GM19438 (cell line): ENCODE results near the gene AFF2.

Source experiments
- ATAC-seq: cut with Tn5 transposase; IDR thresholded peaks from one replicate; pipeline ENCODE4 v1.9.1; 2021; ENCODE audit warnings: low read depth; ENCODE audit not compliant: unreplicated experiment

Gene AFF2

DNA sequence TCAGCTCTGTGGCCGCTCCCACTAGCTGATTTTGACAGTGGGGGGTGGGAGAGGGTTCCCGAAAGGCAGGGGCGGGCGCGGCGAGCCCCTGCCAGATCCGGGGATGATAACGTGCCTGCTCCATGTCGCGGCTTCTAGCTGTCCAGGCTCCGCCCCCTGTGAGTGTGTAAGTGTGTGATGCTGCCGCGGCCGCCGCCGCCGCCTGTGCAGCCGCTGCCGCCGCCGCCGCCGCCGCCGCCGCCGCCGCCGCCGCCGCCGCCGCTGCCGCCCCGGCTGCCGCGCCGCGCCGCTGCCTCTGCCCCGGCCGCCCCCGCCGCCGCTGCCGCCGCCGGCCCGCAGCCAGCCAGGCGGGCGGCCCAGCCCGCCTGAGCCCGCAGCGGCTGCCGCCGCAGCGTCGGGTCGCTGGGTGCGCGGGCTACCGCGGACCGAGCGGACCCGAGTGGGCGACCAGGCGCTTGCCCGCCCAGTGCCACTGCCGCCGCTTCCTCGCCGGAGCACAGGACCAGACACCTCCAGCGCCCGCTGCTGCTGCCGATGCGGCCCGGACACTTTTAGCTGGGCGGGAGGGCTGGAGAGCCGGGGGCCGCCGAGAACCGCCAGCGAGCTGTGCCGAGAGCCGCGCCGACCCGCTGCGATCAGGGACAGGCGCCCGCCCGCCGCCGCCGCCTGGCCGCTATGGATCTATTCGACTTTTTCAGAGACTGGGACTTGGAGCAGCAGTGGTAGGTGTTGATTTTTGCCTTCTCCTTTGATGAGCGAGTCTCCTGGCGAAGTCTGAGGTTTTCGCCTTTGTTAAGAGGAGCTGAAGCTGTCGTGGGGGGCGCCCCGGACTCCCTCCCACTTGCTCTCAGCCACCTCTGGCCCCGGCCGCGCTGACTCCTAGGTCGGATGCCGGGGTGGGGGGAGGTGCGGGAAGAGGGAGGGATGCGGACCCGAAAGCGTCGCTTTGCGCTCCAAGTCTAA, at the start of gene AFF2:
Gene AFF2 (plus strand): TSS at position 195 of the 963 bp plus-strand sequence. CDS start 481 bp downstream, at position 676.
- peak; percentile 43 for ATAC-seq

DNA sequence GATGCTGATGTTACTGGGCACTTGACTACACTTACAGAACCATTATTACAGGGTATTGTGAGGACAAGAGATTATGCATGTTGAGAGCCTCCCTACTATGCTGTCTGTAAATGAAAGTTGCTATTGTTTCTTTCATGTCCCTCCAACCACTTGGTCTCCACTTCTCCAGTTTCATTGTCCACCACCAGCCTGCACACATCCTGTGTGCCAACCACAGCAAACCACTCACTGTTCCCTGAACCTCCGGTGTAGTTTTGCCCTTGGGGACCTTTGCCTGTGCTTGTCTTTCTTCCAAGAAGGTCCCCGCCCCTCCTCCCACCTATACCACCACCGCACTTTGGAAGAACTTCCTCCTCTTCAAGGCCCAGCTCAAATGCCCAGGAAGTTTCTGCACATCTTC, 43.1 kb upstream of the AFF2 start:
- ATAC-seq, result peak; percentile 42

DNA sequence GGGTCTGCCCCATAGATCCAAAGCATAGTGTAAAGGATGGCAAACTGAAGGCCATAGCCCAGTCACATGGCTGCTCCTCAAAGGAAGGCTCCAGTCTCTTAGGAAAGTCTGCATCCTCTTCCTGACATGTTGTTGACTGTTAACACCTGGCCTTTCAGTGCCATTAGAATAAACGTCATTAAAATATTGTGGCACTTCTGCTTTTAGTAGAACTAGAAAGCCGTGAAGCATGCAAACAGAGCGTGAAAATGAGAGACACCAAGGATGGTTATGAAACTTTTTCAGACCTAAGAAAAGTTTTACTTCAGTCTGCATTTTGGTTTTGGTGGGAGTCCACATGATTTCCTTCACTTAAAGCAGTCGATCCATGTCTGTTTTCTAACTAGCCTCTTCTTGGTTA, 41.1 kb upstream of the AFF2 start:
- ATAC-seq, result peak; percentile 93

DNA sequence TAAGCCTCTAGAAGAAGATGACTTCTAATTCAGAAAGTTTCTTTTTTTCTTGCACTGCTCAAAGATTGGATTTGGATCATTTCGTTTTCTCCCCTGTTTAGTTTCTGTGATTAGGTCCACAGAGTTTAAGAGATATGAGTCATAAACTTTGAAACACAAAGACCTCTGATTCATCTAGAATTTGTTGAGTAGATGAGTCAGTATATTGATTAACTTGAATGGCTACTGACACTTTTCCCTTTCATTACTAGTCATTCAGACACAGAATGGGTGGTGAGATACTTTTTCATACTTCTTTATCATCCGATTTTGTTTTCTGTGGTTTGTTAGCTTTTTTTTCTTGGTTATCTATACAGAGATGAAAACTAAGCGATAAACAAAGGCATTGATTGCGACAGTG, 34.1 kb upstream of the AFF2 start:
- ATAC-seq, result peak; percentile 93

DNA sequence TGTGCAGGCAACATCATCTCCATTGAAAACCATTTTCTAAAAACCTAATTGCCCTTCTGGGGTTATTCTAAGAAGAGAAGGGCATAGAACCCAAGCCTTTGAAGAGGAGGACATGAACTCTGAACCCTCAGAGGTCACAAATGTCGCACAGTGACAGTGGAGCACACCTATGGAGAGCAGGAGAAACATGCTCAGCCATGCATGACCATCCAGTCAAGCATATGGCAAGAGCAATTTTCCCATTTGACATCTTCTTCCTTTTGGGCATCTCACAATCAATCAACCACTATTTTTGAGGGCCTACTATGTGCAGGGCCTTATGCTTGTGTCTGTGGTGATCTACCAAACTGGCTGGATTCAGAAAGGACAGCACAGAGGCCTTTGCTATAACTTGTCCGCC, 30.1 kb upstream of the AFF2 start:
- no peak for ATAC-seq

- ATAC-seq, result no peak
Observed at GRCh38 chrX:148474030-148474429, 26.4 kb upstream of the AFF2 start.

DNA sequence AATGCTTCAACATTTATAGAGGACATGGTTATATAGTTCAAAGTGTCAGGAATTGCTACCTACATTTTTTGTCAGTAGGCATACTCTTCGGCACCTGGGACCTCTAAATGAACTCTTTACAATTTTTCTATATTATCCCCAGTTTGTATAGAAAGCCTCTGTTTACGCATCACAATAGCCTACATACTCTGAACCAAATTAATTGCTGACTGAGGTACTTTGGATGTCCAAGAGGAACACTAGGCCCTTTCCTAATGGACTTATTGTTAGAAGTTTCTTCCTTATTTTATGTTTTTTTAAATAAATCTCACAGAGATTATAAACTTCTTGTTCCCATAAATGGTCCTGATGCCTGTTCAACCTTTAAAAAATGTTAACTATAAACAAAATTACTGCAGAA, 8.4 kb upstream of the AFF2 start:
- ATAC-seq, result no peak

DNA sequence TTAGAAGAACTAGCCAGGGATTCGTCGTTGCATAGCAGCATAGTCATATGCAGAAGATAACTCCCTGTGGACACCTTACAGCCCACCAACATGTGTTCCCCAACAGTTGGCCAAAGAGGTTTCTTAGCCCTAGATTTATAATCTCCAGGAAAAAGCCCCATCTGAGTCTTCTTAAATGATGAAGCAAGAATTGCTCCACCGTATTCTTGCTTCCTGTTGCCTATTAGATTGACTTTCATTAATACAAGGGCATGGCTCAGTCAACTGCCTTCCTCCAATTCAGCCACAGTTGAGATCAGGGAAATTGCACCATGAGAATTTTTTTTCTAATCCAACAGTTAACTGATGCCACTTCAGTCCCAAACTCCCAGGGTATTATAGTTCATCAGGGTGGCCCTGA, 5.2 kb upstream of the AFF2 start:
- no peak for ATAC-seq

DNA sequence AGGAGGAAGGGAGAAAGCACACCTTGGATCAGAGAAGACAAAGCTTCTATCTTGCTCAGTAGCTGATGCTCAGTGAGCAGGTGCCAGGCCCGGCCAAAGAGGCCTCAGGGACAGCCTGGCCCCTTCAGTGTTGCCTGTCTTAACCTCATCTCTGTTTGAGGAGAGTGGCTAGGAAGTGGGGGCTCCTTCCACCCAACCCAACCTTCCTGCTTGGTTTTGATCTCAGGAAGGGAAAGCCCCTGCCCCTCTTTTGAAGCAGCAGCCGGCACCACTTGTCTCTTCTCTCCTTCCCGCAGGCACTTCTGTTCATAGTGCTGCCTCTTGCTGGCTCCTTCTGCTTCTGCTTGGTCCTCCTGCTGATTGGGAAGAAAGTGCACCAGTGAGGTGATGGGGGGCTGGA, 2.4 kb upstream of the AFF2 start:
- ATAC-seq, result no peak

- ATAC-seq, result no peak
Observed at GRCh38 chrX:148499638-148500422, 587 bp upstream of the AFF2 start.

DNA sequence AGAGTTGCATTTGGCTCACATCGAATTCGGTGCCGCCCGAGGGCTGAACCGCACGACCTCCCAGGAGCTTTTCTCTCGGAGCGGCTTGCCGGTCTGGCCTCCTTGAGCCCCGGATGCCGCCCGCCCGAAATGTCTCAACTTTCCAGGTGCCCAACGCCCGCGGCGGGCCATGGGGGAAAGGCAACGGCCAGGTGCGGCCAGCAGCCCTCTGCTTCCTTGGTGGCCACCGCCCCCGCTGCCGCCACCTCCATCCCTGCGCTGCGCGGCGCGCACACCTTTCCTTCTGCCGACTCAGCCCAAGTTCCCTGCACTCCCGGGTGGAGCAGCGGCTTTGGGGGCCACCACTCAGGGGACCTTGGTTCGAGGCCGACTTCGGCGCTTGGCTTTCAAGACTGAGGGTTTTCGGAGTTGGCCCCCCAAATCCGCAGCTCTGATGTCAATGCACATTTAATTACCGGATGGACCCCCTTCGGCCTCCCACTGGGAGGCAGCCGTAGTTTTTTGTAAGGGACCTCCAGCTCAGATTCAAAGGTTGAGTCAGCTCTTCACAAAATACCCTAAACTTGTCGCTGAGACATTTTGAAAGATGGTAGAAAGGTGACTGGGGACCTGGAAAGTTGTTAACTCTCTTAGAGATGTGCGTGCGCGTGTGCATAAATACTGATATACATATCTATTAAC, 1.1 kb downstream of the AFF2 start:
- peak; percentile 20 for ATAC-seq

- no peak for ATAC-seq
Observed at GRCh38 chrX:148504506-148504905, 4.1 kb downstream of the AFF2 start.

DNA sequence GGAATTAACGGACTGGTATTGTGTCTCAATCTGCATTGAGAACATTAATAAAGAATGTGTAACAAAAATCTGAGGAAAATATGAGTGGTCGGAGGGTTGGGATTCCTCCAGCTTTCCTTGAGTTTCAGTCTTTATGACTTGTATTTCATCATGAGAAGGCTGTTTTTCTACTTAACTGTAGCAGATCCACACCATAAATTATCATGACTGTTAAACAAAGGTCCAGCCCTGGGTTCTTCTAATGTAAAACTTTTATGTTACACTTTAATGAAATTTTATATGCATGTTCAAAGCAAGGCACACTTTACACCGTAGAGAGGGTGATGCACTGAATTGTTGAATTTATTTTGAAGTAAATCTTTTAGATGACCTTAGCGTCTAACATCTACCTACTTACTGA, 7.0 kb downstream of the AFF2 start:
- no peak for ATAC-seq

DNA sequence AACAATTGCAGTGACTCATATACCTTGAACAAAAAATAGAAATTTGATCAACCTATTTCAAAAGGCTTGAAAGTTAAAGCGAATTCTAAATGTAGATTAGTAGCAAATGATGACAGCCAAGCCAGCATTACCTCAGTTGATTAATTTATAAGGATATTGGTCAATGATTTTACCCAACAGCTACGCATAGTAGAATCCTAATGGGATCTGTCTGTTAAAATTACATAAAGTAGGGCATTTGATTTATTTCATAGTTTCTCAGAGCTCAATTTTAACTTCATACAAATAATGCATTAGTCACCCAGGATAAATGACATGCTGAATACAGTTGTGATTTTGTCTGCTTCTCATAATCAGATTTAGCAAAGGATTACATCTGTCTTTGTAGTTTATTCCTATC, 12.0 kb downstream of the AFF2 start:
- ATAC-seq, result no peak

DNA sequence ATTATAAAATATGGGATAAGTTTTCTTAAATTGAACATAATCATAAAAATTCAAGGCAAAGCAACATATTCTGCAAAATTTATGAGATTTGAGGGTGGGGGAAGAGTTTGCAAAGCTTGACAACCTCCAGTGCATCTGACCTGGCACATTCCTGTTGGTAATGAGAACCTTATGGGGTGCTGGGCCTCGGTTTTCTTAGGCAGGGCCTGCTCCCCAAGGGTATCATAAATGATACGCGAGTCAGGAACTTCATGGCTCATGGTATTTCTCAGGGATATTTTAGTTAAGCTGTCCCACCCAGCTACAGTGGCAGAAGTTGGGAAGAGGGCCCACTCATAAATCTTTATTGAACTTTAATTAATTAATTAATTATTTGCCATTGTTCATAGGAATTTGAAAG, 13.2 kb downstream of the AFF2 start:
- no peak for ATAC-seq

DNA sequence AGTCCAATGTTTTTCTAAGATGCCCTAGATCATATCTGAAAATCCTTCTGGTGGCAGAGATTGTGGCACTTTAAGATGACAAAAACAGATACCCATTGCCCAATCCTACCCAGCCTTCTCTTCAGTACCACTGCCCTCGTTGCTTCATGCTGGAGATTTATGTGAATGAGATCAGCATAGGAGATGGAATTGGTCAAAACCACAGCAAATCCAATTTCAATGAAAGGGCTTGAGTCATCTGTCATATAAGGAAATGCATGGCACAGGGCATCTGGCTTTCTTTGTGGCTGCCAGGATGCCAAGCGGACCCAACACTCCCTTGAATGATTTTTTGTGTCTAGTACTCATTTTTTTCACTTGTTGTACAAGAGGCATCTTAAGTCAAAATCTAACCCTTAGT, 16.8 kb downstream of the AFF2 start:
- no peak for ATAC-seq

GRCh38 chrX:148522006-148522405, 21.6 kb downstream of the AFF2 start:
- no peak for ATAC-seq

DNA sequence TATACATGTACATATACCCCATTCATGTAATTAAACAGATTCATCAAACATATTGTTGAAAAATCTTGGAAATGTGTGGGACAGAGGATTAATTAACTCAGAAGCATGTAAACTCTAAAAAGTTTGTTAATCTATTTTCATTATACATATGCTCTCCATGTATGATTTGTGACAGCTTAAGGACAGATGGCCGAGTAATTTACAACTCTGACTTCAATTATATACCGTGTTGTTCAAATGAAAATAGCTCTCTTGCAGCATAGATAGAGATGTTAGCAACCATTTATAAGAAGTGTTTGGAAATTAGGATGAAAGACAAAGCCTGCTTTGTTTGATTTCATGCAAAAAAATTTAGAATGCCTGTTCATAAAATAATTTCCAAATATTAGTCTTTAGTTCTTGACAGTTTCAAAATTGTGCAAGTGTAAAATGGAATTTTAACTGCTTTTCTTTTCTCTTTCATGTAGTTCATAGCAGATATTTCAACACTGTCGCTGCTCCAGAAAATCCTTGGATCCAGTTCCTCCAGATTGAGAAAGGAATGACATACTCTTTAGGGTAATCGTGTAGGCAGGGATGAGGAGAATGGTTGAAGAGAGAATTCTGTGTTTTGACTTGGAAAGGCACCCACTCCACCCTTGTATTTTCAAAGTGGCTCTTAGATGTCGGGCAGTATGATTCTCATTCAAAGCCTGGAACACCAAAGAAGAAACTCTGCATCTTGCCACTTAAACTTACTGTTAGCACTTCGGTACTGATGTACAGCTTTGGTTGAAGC, 23.1 kb downstream of the AFF2 start:
- ATAC-seq, result no peak

- no peak for ATAC-seq
Observed at GRCh38 chrX:148530464-148531077, 30.2 kb downstream of the AFF2 start.

DNA sequence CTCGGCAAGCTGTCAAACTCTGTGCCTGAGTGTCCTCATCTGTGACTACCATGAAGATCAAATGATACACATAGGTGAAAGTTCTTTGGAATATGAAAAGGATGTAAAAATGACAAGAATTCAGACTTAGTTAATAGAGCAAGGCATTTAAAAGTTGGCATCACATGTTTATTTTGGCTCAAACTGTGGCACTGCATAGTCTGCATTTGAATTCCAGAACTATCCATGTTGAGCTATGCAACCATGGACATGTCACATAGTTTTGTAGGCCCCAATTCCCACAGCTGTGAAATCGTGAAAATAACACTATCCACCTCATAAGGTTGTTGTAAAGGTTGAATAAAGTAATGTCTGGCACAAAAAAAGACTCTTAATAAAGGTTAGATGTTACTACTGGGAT, 33.9 kb downstream of the AFF2 start:
- ATAC-seq, result no peak
